ENCODE data around the gene SPDYE2B. TPM values are rescaled to one million over a fixed set of nuclear protein-coding genes. Genes with fewer than 3 reads are reported as not detected.
"Not testable (repeated sequence)": the region's sequence is repeated elsewhere in the genome, so short reads cannot be mapped to it uniquely, and the experiment has no call there.

SPDYE2B gene
- total RNA-seq, 4 donors from 2014 or later = not detected

GRCh38 chr7:102616507-102617125 lies 33.5 kb upstream of the SPDYE2B start, which contains the start of gene RASA4:
RASA4 (minus strand) TSS chr7:102616756; CDS start chr7:102616689, 67 bp downstream.
- H3K27ac ChIP-seq; H3K27me3 ChIP-seq; H3K36me3 ChIP-seq; H3K9me3 ChIP-seq; H3K4me1 ChIP-seq; intact Hi-C loops (cut with DNase I): not testable (repeated sequence)
- DNase-seq = peak in 1 of 2 donors; percentile 50
- peak within 1 kb of the TSS in 1 of 3 donors; percentile 23 for H3K4me3 ChIP-seq (replicated peaks in 1 of 3)
- WGBS, 2 donors = no CpG with 5 or more reads among the region's 62 CpGs

- H3K4me3 ChIP-seq (replicated peaks in 1 of 3); H3K36me3 ChIP-seq; H3K27me3 ChIP-seq; H3K4me1 ChIP-seq; H3K27ac ChIP-seq; H3K9me3 ChIP-seq; intact Hi-C loops (cut with DNase I); DNase-seq: not testable (repeated sequence)
- WGBS, 2 donors = no CpG with 5 or more reads among the region's 8 CpGs
Measured at GRCh38 chr7:102618122-102618521, 32.0 kb upstream of the SPDYE2B start.

GRCh38 chr7:102627271-102627904 lies 22.7 kb upstream of the SPDYE2B start:
- H3K36me3 ChIP-seq; H3K9me3 ChIP-seq; DNase-seq; H3K4me1 ChIP-seq; H3K27ac ChIP-seq; intact Hi-C loops (cut with DNase I); H3K4me3 ChIP-seq (replicated peaks in 1 of 3); H3K27me3 ChIP-seq: not testable (repeated sequence)
- WGBS, 2 donors = no CpG with 5 or more reads among the region's 8 CpGs

GRCh38 chr7:102630622-102631021 lies 19.5 kb upstream of the SPDYE2B start:
- not testable (repeated sequence) for H3K27ac ChIP-seq, DNase-seq
- WGBS, 2 donors = 60 to 83% methylated on average over 1 to 2 of the region's 9 CpGs

GRCh38 chr7:102634299-102634698 lies 15.8 kb upstream of the SPDYE2B start:
- intact Hi-C loops (cut with DNase I); H3K27me3 ChIP-seq; DNase-seq; H3K4me3 ChIP-seq (replicated peaks in 1 of 3); H3K9me3 ChIP-seq; H3K36me3 ChIP-seq; H3K27ac ChIP-seq; H3K4me1 ChIP-seq: not testable (repeated sequence)
- 60 to 72% methylated on average over 2 to 4 of the region's 6 CpGs for WGBS, 2 donors

More at GRCh38 chr7:102630622-102631021, 19.5 kb upstream of the SPDYE2B start:
- H3K27me3 ChIP-seq; intact Hi-C loops (cut with DNase I); H3K9me3 ChIP-seq; H3K4me1 ChIP-seq; H3K4me3 ChIP-seq (replicated peaks in 1 of 3); H3K36me3 ChIP-seq: not testable (repeated sequence)

- intact Hi-C loops (cut with DNase I); DNase-seq: not testable (repeated sequence)
Measured at GRCh38 chr7:102635354-102635753, 14.8 kb upstream of the SPDYE2B start.

GRCh38 chr7:102636956-102637355 lies 13.2 kb upstream of the SPDYE2B start:
- H3K9me3 ChIP-seq; H3K27ac ChIP-seq; H3K36me3 ChIP-seq; DNase-seq; intact Hi-C loops (cut with DNase I); H3K27me3 ChIP-seq; H3K4me3 ChIP-seq (replicated peaks in 1 of 3); H3K4me1 ChIP-seq: not testable (repeated sequence)
- 89 to 97% methylated on average over 6 to 13 of the region's 13 CpGs for WGBS, 2 donors

More at GRCh38 chr7:102635354-102635753, 14.8 kb upstream of the SPDYE2B start:
- not testable (repeated sequence) for H3K9me3 ChIP-seq; H3K4me3 ChIP-seq (replicated peaks in 1 of 3); H3K27ac ChIP-seq; H3K4me1 ChIP-seq; H3K27me3 ChIP-seq; H3K36me3 ChIP-seq
- no CpG with 5 or more reads among the region's 5 CpGs for whole genome bisulfite sequencing, 2 donors

GRCh38 chr7:102638848-102639247 lies 11.3 kb upstream of the SPDYE2B start:
- H3K9me3 ChIP-seq; H3K27ac ChIP-seq; H3K4me1 ChIP-seq; H3K36me3 ChIP-seq; intact Hi-C loops (cut with DNase I); H3K27me3 ChIP-seq; H3K4me3 ChIP-seq (replicated peaks in 1 of 3): not testable (repeated sequence)
- 92% methylated on average over 4 of the region's 11 CpGs; no CpG with 5 or more reads in 1 of the 2 donors for WGBS, 2 donors
- DNase-seq = peak in 1 of 2 donors; percentile 21

GRCh38 chr7:102642691-102643090 lies 7.4 kb upstream of the SPDYE2B start, which contains the start of gene UPK3BL1:
UPK3BL1 (minus strand) TSS chr7:102642791; CDS start chr7:102642741, 50 bp downstream.
- H3K36me3 ChIP-seq; H3K27ac ChIP-seq; intact Hi-C loops (cut with DNase I); DNase-seq; H3K27me3 ChIP-seq; H3K9me3 ChIP-seq; H3K4me1 ChIP-seq; H3K4me3 ChIP-seq (replicated peaks in 1 of 3): not testable (repeated sequence)
- no CpG with 5 or more reads among the region's 9 CpGs for WGBS, 2 donors

- H3K27ac ChIP-seq; H3K4me3 ChIP-seq (replicated peaks in 1 of 3); H3K27me3 ChIP-seq; intact Hi-C loops (cut with DNase I); H3K9me3 ChIP-seq; DNase-seq; H3K36me3 ChIP-seq; H3K4me1 ChIP-seq: not testable (repeated sequence)
- 100% methylated on average over 1 of the region's 1 CpG; no CpG with 5 or more reads in 1 of the 2 donors for WGBS, 2 donors
Measured at GRCh38 chr7:102643404-102643803, 6.7 kb upstream of the SPDYE2B start.

- H3K4me1 ChIP-seq; H3K4me3 ChIP-seq (replicated peaks in 1 of 3); intact Hi-C loops (cut with DNase I); H3K36me3 ChIP-seq; H3K27ac ChIP-seq; H3K9me3 ChIP-seq; DNase-seq; H3K27me3 ChIP-seq: not testable (repeated sequence)
- 92 to 94% methylated on average over 5 to 7 of the region's 7 CpGs for WGBS, 2 donors
Measured at GRCh38 chr7:102647813-102648212, 2.3 kb upstream of the SPDYE2B start.

- H3K27ac ChIP-seq; intact Hi-C loops (cut with DNase I); H3K27me3 ChIP-seq; H3K9me3 ChIP-seq; H3K36me3 ChIP-seq; H3K4me3 ChIP-seq (replicated peaks in 1 of 3); H3K4me1 ChIP-seq; DNase-seq: not testable (repeated sequence)
- 100% methylated on average over 3 of the region's 11 CpGs; no CpG with 5 or more reads in 1 of the 2 donors for whole genome bisulfite sequencing, 2 donors
Measured at GRCh38 chr7:102664765-102665164, 14.6 kb downstream of the SPDYE2B start.

- H3K9me3 ChIP-seq; intact Hi-C loops (cut with DNase I); DNase-seq; H3K4me3 ChIP-seq (replicated peaks in 1 of 3); H3K4me1 ChIP-seq; H3K36me3 ChIP-seq; H3K27ac ChIP-seq; H3K27me3 ChIP-seq: not testable (repeated sequence)
- no CpG with 5 or more reads among the region's 16 CpGs for WGBS, 2 donors
Measured at GRCh38 chr7:102666850-102667249, 16.7 kb downstream of the SPDYE2B start.
